Ascending aorta (tissue), 2 donors: ENCODE results near the gene ZNF619. TPM values are rescaled to one million over a fixed set of nuclear protein-coding genes. Genes with fewer than 3 reads are reported as not detected.

Source experiments
- DNase-seq, 2 donors: peaks; one replicate each; pipeline ENCODE4 v3.0.0-alpha.2; 2019; ENCODE audit warnings: low spot score in 2 of 2
- H3K27ac ChIP-seq, 2 donors: fragments of 200-600 bp; sonication (generic); one replicate each; pipeline ENCODE4 v1.5.1; 2016 to 2017; ENCODE audit warnings: mild to moderate bottlenecking in 1 of 2
- H3K27me3 ChIP-seq: fragments of 200-600 bp; sonication (generic); one replicate; pipeline ENCODE4 v1.5.1; 2017
- H3K36me3 ChIP-seq, 2 donors: fragments of 200-600 bp; sonication (generic); one replicate each; pipeline ENCODE4 v1.5.1; 2016
- H3K4me1 ChIP-seq, 2 donors: fragments of 200-600 bp; sonication (generic); one replicate each; pipeline ENCODE4 v1.5.1; 2016 to 2017; ENCODE audit warnings: mild to moderate bottlenecking in 1 of 2
- H3K4me3 ChIP-seq, 2 donors: fragments of 200-600 bp; sonication (generic); one replicate each; pipeline ENCODE4 v1.5.1; 2016 to 2017; ENCODE audit warnings: mild to moderate bottlenecking in 1 of 2
- H3K9me3 ChIP-seq, 2 donors: fragments of 200-600 bp; sonication (generic); one replicate each; pipeline ENCODE4 v1.5.1; 2016
- intact Hi-C: fragments of 100-400 bp; cut with DNase I; formaldehyde crosslinking; loops from one replicate; pipeline ENCODE4 v1.15.1; 2023
- total RNA-seq: library from RNA; depleted of rRNA; stranded (reverse); fragments of >200 nt; gene quantifications from one replicate; pipeline ENCODE4 v1.1.0, GENCODE V29; 2016
- TF ChIP-seq, protein P1 (sequence below), 3 experiments: fragments of 200-600 bp in 2 of 3; fragments of 450-650 bp in 1 of 3; sonication (generic) in 2 of 3; IDR thresholded peaks; one replicate each; pipeline ENCODE4 v1.5.1; 2016 to 2019; ENCODE audit warnings: antibody characterized with exemption in 3 of 3, mild to moderate bottlenecking in 1 of 3, moderate library complexity in 1 of 3

The ZNF619 gene
- total RNA-seq, 1 donor from 2014 or later = 1.4 TPM

DNA sequence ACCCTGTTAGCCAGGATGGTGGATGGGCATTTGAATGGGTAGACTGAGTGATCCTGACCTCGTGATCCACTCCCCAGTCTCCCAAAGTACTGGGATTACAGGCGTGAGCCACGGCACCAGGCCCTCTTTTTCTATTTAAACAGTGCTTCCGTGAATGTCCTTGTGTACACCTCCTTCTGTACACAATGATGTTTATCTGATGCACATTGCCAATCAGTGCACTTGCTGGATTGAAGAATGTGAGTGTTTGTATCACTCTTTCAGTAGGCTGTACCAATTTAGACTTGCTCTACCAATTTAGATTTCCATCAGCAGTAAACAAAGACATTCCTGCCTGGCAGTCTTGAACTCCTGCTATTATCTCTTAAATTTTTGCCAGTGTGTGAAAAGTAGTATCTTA is 8.9 kb upstream of the ZNF619 start:
- no peak overlapping the region for H3K27ac ChIP-seq
- no peaks in the 10 kb centered on the region for H3K9me3 ChIP-seq
- H3K4me1 ChIP-seq = no peaks in the 10 kb centered on the region
- H3K36me3 ChIP-seq = peaks cover 16 to 26% of the 10 kb centered on the region in 2 donors
- TF ChIP-seq, protein P1, sequence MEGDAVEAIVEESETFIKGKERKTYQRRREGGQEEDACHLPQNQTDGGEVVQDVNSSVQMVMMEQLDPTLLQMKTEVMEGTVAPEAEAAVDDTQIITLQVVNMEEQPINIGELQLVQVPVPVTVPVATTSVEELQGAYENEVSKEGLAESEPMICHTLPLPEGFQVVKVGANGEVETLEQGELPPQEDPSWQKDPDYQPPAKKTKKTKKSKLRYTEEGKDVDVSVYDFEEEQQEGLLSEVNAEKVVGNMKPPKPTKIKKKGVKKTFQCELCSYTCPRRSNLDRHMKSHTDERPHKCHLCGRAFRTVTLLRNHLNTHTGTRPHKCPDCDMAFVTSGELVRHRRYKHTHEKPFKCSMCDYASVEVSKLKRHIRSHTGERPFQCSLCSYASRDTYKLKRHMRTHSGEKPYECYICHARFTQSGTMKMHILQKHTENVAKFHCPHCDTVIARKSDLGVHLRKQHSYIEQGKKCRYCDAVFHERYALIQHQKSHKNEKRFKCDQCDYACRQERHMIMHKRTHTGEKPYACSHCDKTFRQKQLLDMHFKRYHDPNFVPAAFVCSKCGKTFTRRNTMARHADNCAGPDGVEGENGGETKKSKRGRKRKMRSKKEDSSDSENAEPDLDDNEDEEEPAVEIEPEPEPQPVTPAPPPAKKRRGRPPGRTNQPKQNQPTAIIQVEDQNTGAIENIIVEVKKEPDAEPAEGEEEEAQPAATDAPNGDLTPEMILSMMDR (IDR thresholded peaks at IDR 0.05) = no peak
- no peaks in the 10 kb centered on the region for H3K27me3 ChIP-seq
- H3K4me3 ChIP-seq = no peak overlapping the region
- DNase-seq = no peak
- intact Hi-C loops = no loop called here

GRCh38 chr3:40470701-40471100 is 6.2 kb upstream of the ZNF619 start:
- no peaks in the 10 kb centered on the region for H3K4me1 ChIP-seq
- H3K27ac ChIP-seq = no peak overlapping the region
- TF ChIP-seq, protein P1 (IDR thresholded peaks at IDR 0.05) = no peak
- intact Hi-C loops = no loop called here
- H3K36me3 ChIP-seq = peaks cover 0 to 8% of the 10 kb centered on the region in 2 donors
- no peak overlapping the region for H3K4me3 ChIP-seq
- DNase-seq = no peak
- H3K9me3 ChIP-seq = no peaks in the 10 kb centered on the region
- H3K27me3 ChIP-seq = no peaks in the 10 kb centered on the region

- Histone ChIP-seq H3K4me1 (peaks cover 0 to 7% of the 10 kb centered on the region in 2 donors), H3K27ac (no peak overlapping the region), H3K27me3 (no peaks in the 10 kb centered on the region), H3K36me3 (peaks cover 8 to 31% of the 10 kb centered on the region in 2 donors), H3K9me3 (no peaks in the 10 kb centered on the region), H3K4me3 (peak overlapping the region; percentile 65 to 96)
- no peak for DNase-seq
- intact Hi-C loops = loop anchor here (1.0 to 2.0 kb wide), 3 partner anchors 24 to 47 kb away; partner anchors contain the start of genes ZNF620 and ZNF621
- TF ChIP-seq, protein P1 (IDR thresholded peaks at IDR 0.05) = no peak
Observed at GRCh38 chr3:40477666-40478065, 744 bp downstream of the ZNF619 start.

DNA sequence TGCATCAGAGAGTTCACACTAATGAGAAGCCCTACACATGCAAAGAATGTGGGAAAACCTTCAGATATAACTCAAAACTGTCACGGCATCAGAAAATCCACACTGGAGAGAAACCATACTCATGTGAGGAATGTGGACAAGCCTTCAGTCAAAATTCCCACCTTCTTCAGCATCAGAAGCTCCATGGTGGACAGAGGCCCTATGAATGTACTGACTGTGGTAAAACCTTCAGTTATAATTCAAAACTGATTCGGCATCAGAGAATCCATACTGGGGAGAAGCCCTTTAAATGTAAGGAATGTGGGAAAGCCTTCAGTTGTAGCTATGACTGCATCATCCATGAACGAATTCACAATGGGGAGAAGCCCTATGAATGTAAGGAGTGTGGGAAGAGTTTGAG is 10.2 kb downstream of the ZNF619 start:
- Histone ChIP-seq H3K36me3 (peaks cover 40 to 67% of the 10 kb centered on the region in 2 donors), H3K4me1 (no peaks in the 10 kb centered on the region), H3K9me3 (peaks cover 0 to 33% of the 10 kb centered on the region in 2 donors), H3K4me3 (no peak overlapping the region), H3K27me3 (no peaks in the 10 kb centered on the region), H3K27ac (no peak overlapping the region)
- no peak for DNase-seq
- TF ChIP-seq, protein P1 (IDR thresholded peaks at IDR 0.05) = no peak
- intact Hi-C loops = no loop called here

- intact Hi-C loops = no loop called here
- Histone ChIP-seq H3K27me3 (no peaks in the 10 kb centered on the region), H3K9me3 (peaks cover 0 to 29% of the 10 kb centered on the region in 2 donors), H3K27ac (no peak overlapping the region), H3K4me1 (no peaks in the 10 kb centered on the region), H3K36me3 (peaks cover 19 to 38% of the 10 kb centered on the region in 2 donors), H3K4me3 (no peak overlapping the region)
- TF ChIP-seq, protein P1 (IDR thresholded peaks at IDR 0.05) = no peak
- no peak for DNase-seq
Observed at GRCh38 chr3:40490916-40491315, 14.0 kb downstream of the ZNF619 start.

DNA sequence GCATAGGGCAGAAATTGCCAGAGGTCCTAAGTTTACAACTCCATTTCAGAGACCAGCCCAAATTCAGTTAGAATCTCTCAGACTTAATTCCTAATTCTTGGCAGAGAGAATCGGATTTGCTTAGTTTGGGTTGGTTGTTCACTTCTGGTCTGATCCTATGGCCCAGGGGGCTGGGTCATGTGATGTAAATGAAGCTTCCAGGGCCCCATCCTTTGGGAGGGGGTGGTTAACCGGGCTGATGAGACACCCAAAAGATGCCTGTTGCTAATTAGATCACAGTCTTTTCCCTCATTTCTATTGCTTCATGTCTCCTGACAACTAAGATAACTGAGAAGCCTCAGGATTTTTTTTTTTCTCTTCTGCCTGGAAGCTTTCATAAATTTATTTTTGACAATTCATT is 17.8 kb downstream of the ZNF619 start:
- TF ChIP-seq, protein P1 (IDR thresholded peaks at IDR 0.05) = no peak
- Histone ChIP-seq H3K36me3 (peaks cover 0 to 5% of the 10 kb centered on the region in 2 donors), H3K4me1 (no peaks in the 10 kb centered on the region), H3K4me3 (no peak overlapping the region), H3K9me3 (no peaks in the 10 kb centered on the region), H3K27ac (no peak overlapping the region), H3K27me3 (no peaks in the 10 kb centered on the region)
- no peak for DNase-seq
- intact Hi-C loops = no loop called here
